Aorta (tissue), 5 donors: ENCODE results near the gene UNC45A. TPM values are rescaled to one million over a fixed set of nuclear protein-coding genes. Genes with fewer than 3 reads are reported as not detected.

Experiments
- ATAC-seq: fragments of 200-7000 bp; cut with Tn5 transposase; one replicate; pipeline ENCODE4 v1.9.1; 2022; ENCODE audit warnings: moderate library complexity; ENCODE audit not compliant: low FRiP score
- DNase-seq, 2 donors: peaks; one replicate each; pipeline ENCODE4 v3.0.0-alpha.2; 2020
- H3K27ac ChIP-seq, 2 donors: one replicate each; pipeline ENCODE4 v1.5.1; 2013; ENCODE audit warnings: low read length in 2 of 2, mild to moderate bottlenecking in 2 of 2, moderate library complexity in 2 of 2, control low read depth in 1 of 2, inconsistent platforms in 1 of 2, low read depth in 1 of 2
- H3K27me3 ChIP-seq, 2 donors: one replicate each; pipeline ENCODE4 v1.6.1; 2013; ENCODE audit warnings: control low read depth in 1 of 2, low read length in 1 of 2, mild to moderate bottlenecking in 1 of 2, moderate library complexity in 1 of 2; ENCODE audit not compliant: insufficient read depth in 2 of 2, control insufficient read depth in 1 of 2
- H3K36me3 ChIP-seq, 2 donors: one replicate each; pipeline ENCODE4 v1.6.1; 2013; ENCODE audit warnings: control low read depth in 1 of 2, low read length in 1 of 2, mild to moderate bottlenecking in 1 of 2; ENCODE audit not compliant: insufficient read depth in 2 of 2, control insufficient read depth in 1 of 2
- H3K4me1 ChIP-seq, 2 donors: one replicate each; pipeline ENCODE4 v1.6.1; 2013; ENCODE audit warnings: low read length in 2 of 2, control low read depth in 1 of 2, mild to moderate bottlenecking in 1 of 2, moderate library complexity in 1 of 2; ENCODE audit not compliant: insufficient read depth in 2 of 2, control insufficient read depth in 1 of 2
- H3K4me3 ChIP-seq, 2 donors: one replicate each; pipeline ENCODE4 v1.5.1; 2013; ENCODE audit warnings: low read length in 2 of 2, control low read depth in 1 of 2, mild to moderate bottlenecking in 1 of 2
- H3K9me3 ChIP-seq: one replicate; pipeline ENCODE4 v1.6.1; 2013; ENCODE audit warnings: mild to moderate bottlenecking, low read length; ENCODE audit not compliant: control insufficient read depth
- WGBS, 2 donors: extraction: QIAGEN DNeasy Blood & Tissue Kit; methylation state at CpG; one replicate each; pipeline ENCODE4 v1.1.7; 2013; 5-methylcytosine and 5-hydroxymethylcytosine counted together
- intact Hi-C, 2 donors: fragments of 100-400 bp; cut with DNase I; formaldehyde crosslinking; loops; one replicate each; pipeline versions ENCODE4 v1.14.2 to v1.15.0; 2022
- polyA plus RNA-seq, 2 donors: library from polyadenylated mRNA; stranded (reverse); fragments of 200-250 nt; gene quantifications; one replicate each; pipeline ENCODE4 v1.2.3, GENCODE V29; 2013
- total RNA-seq, 2 donors: library from RNA; stranded (reverse); fragmentation: NEBNext Ultra II Directional; extraction: Animal tissue kit (Norgen Biotek cat#: 25700); gene quantifications; one replicate each; pipeline ENCODE4 v1.2.1, GENCODE V29; 2021
- donor health status: healthy with polysubstance abuse.
- donor health status: Bipolar disorder and iron deficiency.
- donor health status: DM: no; HTN: no; CAD: no.
- donor health status: DM: no; HTN: no; CAD: no.
- donor health status: DM: yes; HTN: yes; CAD: no.

The UNC45A gene
- total and polyA plus RNA-seq, 4 donors, result 34.6 to 96.7 (median 77.8) TPM

- DNase-seq (no peak), ATAC-seq (no peak)
- WGBS, 2 donors, result 71% methylated on average over 16 of the region's 16 CpGs
- no peaks in the 10 kb centered on the region for H3K4me1 ChIP-seq
- no peak overlapping the region for H3K4me3 ChIP-seq
- no peaks in the 10 kb centered on the region for H3K27me3 ChIP-seq
- intact Hi-C loops, result loop anchor here (1.0 to 10.0 kb wide), 3 partner anchors 19 to 81 kb away; partner anchors contain the start of genes UNC45A (in 1 of the 2) and VPS33B (in 1 of the 2)
- no peak overlapping the region for H3K27ac ChIP-seq
- no peaks in the 10 kb centered on the region for H3K9me3 ChIP-seq
- peaks cover 6 to 8% of the 10 kb centered on the region in 2 donors for H3K36me3 ChIP-seq
Measured at GRCh38 chr15:90953947-90954711, 19.0 kb downstream of the UNC45A start.

DNA sequence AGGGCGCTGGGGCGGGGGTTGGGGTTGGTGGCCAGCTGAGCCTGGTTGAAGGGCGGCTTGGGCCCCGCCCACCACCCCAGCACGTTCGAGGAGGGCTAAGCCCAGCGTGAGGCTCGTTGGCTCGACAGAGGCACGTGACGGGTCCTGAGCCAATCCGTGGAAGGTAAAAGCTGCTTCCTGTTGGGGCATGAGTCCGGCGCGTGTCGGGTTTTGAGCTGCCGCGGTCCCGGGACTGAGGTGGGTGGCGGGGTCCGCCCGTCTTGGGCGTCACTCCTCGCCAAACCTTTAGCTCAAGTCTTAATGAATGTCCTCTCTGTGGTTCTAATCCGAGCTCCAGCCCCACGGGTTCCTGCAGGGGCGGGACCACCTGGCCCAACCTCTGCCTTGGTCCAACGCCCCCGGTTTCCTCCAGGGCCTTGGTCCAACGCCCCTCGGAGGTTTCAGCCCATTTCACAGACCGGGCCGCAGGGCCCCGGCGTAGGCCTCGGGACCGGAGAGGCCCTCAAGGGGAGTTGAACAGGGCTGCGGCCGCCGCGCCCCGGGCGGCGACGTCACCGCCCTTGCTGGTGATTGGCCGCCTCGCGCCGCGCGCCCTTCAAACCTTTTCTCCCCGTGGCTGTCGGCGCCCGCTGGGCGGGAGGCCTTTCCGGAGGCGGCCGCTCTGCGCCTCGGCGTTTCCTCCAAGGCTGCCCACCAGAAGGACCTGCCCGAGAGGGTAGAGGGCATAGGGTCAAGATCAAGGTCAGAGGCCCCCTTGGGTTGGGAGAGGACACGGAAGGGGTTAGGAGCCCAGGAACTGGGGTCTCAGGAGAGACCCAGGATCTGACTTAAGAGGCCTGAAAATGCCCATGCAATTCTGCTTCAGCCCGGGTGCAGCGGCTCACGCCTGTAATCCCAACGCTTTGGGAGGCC is 19.9 kb downstream of the UNC45A start, which contains the start of gene RCCD1:
RCCD1 (plus strand) TSS at position 173 of the 912 bp plus-strand sequence. CDS start 1,851 bp downstream, outside the sequence.
- Histone ChIP-seq H3K27ac (peak within 1 kb of the TSS in 1 of 2 donors; percentile 78), H3K27me3 (no peaks in the 10 kb centered on the region), H3K4me3 (peak within 1 kb of the TSS; percentile 24 to 90), H3K36me3 (peaks cover 5 to 6% of the 10 kb centered on the region in 2 donors), H3K9me3 (no peaks in the 10 kb centered on the region), H3K4me1 (no peaks in the 10 kb centered on the region)
- 2 to 4% methylated on average over 66 to 69 of the region's 69 CpGs for WGBS, 2 donors
- ATAC-seq (peak; percentile 95), DNase-seq (peak; percentile 98)
- intact Hi-C loops, result loop anchor here (1.0 to 10.0 kb wide), 6 partner anchors 20 to 317 kb away; partner anchors contain the start of genes PRC1 (in 1 of the 2), UNC45A (in 1 of the 2) and VPS33B (in 1 of the 2)

DNA sequence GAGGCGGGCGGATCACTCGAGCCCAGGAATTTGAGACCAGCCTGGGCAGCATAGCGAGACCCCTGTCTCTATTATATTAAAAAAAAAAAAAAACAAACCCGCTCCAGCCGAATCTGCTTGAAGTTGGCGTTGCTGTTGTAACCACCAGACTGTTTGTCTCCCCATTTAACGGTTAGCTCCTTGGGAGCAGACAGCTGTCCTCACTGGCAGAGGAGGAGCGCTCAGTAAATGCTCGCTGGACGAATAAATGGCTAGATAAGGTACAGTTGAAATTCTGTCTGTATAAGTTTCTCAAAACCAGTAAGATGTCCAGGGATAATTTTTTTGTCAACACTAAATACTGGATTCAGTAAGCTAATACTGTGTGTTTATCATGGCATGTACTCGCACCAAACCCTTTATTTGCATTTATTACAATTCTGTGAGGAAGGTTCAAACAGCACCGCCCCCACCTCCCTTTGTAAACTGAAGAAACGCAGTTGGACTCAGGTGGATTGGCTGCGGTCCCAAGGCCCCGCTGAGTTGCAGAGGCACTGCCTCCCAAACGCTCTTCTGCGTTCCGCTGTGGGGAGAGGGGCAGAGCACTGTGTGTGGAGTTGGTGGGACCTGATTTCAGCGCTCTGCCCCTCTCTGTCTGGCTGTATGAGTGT is 20.7 kb downstream of the UNC45A start:
- H3K27ac ChIP-seq, result no peak overlapping the region
- WGBS, 2 donors, result 66 to 70% methylated on average over 20 of the region's 20 CpGs
- H3K36me3 ChIP-seq, result peaks cover 0 to 3% of the 10 kb centered on the region in 2 donors
- H3K4me3 ChIP-seq, result no peak overlapping the region
- no peaks in the 10 kb centered on the region for H3K27me3 ChIP-seq
- intact Hi-C loops, result loop anchor here (2.0 to 10.0 kb wide), 7 partner anchors 37 to 317 kb away; partner anchors contain the start of genes PRC1 (in 2 of the 2) and VPS33B (in 1 of the 2)
- DNase-seq (no peak), ATAC-seq (no peak)
- no peaks in the 10 kb centered on the region for H3K4me1 ChIP-seq
- no peaks in the 10 kb centered on the region for H3K9me3 ChIP-seq

DNA sequence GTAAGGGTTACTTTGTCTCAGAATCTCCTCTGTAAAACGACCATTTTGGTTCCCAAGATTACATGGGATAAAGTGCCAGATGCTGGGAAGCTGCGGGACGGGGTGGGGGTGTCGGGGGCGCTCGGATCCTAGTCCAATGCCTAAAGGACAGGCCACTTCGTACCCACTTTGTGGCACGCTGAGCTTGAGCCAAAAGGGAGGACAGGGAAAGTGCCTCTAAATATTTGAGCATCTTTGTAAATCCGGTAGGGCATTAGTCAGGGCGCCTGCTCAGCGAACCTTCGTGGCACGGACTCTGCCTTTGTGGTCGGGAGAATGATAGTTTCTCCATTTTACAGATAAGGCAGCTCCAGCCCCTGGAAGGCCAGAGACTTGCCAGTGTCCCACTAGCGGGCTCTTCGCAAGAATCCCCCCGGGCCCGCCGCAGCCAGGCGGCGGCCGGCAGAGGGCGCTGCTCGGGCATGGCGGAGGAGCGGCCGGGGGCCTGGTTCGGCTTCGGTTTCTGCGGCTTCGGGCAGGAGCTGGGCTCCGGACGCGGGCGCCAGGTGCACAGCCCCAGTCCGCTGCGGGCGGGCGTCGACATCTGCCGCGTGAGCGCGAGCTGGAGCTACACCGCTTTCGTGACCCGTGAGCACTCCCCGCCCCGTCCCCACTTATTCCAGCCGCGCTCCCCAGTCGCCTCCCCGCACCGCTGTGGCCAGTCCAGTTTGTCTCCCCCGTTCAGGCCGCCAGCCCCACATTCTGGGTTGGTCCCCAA is 21.4 kb downstream of the UNC45A start:
- Histone ChIP-seq H3K4me3 (peak overlapping the region; percentile 50 to 73), H3K27me3 (no peaks in the 10 kb centered on the region), H3K9me3 (no peaks in the 10 kb centered on the region), H3K36me3 (peaks cover 0 to 3% of the 10 kb centered on the region in 2 donors), H3K4me1 (no peaks in the 10 kb centered on the region), H3K27ac (peak overlapping the region in 1 of 2 donors; percentile 13)
- DNase-seq (peak; percentile 76 to 94), ATAC-seq (peak; percentile 65)
- intact Hi-C loops, result loop anchor here (2.0 to 10.0 kb wide), 7 partner anchors 36 to 316 kb away; partner anchors contain the start of genes PRC1 (in 2 of the 2) and VPS33B (in 1 of the 2)
- 3 to 5% methylated on average over 52 to 56 of the region's 56 CpGs for WGBS, 2 donors

DNA sequence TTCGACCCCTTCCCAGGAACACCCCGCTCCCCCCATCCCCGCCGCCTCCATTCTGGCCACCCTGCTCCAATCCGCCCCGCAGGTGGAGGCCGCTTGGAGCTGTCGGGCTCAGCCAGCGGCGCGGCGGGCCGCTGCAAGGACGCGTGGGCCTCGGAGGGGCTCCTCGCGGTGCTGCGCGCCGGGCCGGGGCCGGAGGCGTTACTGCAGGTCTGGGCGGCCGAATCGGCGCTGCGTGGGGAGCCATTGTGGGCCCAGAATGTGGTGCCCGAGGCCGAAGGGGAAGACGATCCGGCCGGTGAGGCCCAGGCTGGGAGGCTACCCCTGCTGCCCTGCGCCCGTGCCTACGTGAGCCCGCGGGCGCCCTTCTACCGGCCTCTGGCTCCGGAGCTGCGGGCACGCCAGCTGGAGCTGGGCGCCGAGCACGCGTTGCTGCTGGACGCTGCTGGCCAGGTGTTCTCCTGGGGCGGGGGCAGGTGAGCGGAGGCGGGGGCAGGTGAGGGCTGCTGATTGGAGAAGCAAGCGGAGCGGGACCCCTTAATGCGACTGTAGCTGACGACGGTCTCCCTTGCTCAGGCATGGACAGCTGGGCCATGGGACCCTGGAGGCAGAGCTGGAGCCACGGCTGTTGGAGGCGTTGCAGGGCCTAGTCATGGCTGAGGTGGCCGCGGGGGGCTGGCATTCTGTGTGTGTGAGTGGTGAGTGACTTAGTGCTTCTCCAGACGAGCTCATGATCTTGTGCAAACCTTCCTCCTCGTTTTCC is 22.1 kb downstream of the UNC45A start:
- intact Hi-C loops, result loop anchor here (2.0 to 10.0 kb wide), 7 partner anchors 35 to 315 kb away; partner anchors contain the start of genes PRC1 (in 2 of the 2) and VPS33B (in 1 of the 2)
- DNase-seq (no peak), ATAC-seq (no peak)
- Histone ChIP-seq H3K9me3 (no peaks in the 10 kb centered on the region), H3K27ac (no peak overlapping the region), H3K4me1 (no peaks in the 10 kb centered on the region), H3K4me3 (peak overlapping the region; percentile 50 to 73), H3K27me3 (no peaks in the 10 kb centered on the region), H3K36me3 (peaks cover 0 to 3% of the 10 kb centered on the region in 2 donors)
- 4 to 7% methylated on average over 45 to 63 of the region's 63 CpGs for WGBS, 2 donors

DNA sequence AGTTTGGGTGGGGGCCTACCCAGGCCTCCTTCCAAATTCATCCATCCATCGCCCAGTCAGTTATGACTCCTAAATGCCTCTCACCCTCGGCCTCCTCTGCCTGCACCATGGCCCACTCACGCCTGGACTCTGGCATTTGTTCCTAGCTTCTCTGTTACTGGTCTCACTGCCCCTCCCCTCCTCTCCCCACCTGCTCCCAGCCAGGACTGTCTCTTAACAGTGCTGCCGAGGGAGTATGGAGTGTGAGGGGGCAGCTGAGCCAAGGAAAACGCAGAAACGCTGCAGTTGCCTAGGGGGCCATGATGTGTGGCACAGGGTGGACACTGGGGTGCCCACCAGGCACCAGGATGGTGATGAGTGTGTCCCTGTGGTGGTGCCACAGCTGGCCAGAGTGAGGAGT is 22.7 kb downstream of the UNC45A start:
- DNase-seq (no peak), ATAC-seq (no peak)
- no peaks in the 10 kb centered on the region for H3K9me3 ChIP-seq
- no peak overlapping the region for H3K27ac ChIP-seq
- H3K4me3 ChIP-seq, result no peak overlapping the region
- WGBS, 2 donors, result 18 to 24% methylated on average over 6 of the region's 6 CpGs
- intact Hi-C loops, result loop anchor here (2.0 to 10.0 kb wide), 7 partner anchors 35 to 315 kb away; partner anchors contain the start of genes PRC1 (in 2 of the 2) and VPS33B (in 1 of the 2)
- H3K27me3 ChIP-seq, result no peaks in the 10 kb centered on the region
- peaks cover 0 to 3% of the 10 kb centered on the region in 2 donors for H3K36me3 ChIP-seq
- no peaks in the 10 kb centered on the region for H3K4me1 ChIP-seq

DNA sequence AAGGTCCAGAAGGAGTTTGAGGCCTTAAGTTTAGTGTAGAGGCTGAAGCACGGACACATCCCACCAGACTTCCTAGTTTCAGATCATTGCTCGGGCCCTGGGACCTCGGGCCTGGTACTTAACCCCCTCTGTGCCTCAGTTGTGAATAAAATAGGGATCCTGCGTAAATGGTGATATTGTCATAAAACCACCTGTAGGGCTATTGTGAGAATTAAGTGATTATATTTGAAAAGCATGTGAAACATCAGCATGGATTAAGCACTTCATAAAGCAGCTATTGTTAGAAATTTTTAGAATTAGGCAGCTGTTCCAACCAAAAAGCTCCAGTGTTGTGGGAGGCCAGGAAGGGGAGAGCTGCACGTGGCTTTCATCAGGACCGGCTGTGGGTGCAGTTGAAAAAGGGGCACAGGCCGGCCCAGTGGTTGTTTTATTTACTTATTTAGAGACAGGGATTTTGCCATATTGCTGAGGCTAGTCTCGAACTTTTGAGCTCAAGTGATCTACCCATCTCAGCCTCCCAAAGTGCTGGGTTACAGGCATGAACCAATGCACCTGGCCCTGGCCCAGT is 24.0 kb downstream of the UNC45A start:
- ATAC-seq, result no peak
- 27 to 36% methylated on average over 8 of the region's 8 CpGs for WGBS, 2 donors
- Histone ChIP-seq H3K4me3 (no peak overlapping the region), H3K27me3 (no peaks in the 10 kb centered on the region), H3K4me1 (no peaks in the 10 kb centered on the region), H3K9me3 (no peaks in the 10 kb centered on the region), H3K36me3 (no peaks in the 10 kb centered on the region), H3K27ac (peak overlapping the region in 1 of 2 donors; percentile 85)
- intact Hi-C loops, result loop anchor here (5.0 to 10.0 kb wide), 5 partner anchors 33 to 313 kb away; partner anchors contain the start of genes PRC1 (in 1 of the 2) and VPS33B (in 1 of the 2)
- no peak for DNase-seq
